Measurements from ENCODE around the gene ATAD1.

The ATAD1 gene

DNA sequence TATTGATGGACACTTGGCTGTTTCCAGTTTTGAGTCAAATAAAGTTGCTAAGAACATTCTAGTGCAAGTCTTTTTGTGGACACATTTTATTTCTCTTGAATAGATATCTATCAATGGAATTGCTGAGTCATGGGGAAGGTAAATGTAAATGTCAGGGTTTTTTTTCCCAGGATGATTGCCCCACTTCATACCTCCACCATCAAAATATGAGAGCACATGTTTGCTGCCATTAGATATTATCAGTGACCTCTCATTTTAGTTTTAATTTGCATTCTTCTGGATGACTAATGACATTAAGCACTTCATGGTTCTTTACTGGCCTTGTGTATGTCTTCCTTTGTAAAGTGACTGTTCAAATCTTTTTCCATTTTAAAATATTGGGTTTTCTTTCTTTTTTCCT, 112.7 kb downstream of the ATAD1 start:
- H3K27ac ChIP-seq = no peak overlapping the region
- no peaks in the 10 kb centered on the region for H3K9me3 ChIP-seq
- intact Hi-C loops (cut with DNase I; ENCODE audit: low total_unique reads) = no loop called here
- no peak for DNase-seq
- TF ChIP-seq, protein P1, sequence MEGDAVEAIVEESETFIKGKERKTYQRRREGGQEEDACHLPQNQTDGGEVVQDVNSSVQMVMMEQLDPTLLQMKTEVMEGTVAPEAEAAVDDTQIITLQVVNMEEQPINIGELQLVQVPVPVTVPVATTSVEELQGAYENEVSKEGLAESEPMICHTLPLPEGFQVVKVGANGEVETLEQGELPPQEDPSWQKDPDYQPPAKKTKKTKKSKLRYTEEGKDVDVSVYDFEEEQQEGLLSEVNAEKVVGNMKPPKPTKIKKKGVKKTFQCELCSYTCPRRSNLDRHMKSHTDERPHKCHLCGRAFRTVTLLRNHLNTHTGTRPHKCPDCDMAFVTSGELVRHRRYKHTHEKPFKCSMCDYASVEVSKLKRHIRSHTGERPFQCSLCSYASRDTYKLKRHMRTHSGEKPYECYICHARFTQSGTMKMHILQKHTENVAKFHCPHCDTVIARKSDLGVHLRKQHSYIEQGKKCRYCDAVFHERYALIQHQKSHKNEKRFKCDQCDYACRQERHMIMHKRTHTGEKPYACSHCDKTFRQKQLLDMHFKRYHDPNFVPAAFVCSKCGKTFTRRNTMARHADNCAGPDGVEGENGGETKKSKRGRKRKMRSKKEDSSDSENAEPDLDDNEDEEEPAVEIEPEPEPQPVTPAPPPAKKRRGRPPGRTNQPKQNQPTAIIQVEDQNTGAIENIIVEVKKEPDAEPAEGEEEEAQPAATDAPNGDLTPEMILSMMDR (IDR thresholded peaks at IDR 0.05) = no peak
- H3K4me3 ChIP-seq = no peak overlapping the region
- H3K4me1 ChIP-seq = no peaks in the 10 kb centered on the region
- peaks cover 0 to 4% (median 0%) of the 10 kb centered on the region in 3 donors for H3K36me3 ChIP-seq
- H3K27me3 ChIP-seq = no peaks in the 10 kb centered on the region

DNA sequence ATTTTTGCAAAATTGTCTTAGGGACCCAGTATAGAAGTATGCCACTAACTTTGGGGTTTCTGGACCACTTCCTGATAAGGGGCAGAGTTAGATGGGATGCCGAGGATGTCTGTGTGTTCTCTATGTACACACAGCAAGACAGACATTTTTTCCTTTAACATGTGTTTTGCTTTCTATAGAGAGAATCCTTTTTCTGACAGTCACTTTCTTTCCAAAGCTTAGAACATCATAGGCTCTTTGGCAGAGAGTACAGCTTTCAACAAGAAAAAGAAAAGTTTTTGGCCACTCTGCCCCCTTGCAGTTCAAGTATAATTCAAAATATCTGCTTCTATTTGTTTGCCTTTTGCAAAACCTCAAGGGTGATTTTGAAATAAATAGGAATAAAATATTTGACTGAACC, 114.3 kb downstream of the ATAD1 start:
- no peaks in the 10 kb centered on the region for H3K4me1 ChIP-seq
- no peak overlapping the region for H3K4me3 ChIP-seq
- intact Hi-C loops (cut with DNase I; ENCODE audit: low total_unique reads) = no loop called here
- H3K9me3 ChIP-seq = no peaks in the 10 kb centered on the region
- DNase-seq = no peak
- TF ChIP-seq, protein P1 (IDR thresholded peaks at IDR 0.05) = no peak
- H3K27ac ChIP-seq = no peak overlapping the region
- no peaks in the 10 kb centered on the region for H3K27me3 ChIP-seq
- H3K36me3 ChIP-seq = no peaks in the 10 kb centered on the region

DNA sequence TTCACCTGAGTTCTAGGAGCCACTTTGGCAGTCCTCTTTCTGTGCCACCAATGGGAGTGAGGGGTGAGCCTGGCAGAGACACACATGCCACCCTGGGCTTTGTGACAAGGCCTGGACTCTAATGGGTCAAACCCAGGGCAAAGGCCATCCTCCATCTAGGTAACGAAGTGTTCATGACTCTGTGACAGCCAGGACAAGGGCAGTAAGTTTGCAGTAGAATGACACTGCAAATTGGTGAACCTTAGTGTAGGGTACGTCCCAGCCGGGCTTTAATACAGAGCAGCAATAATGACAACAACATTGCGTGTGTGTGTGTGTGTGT, 115.1 kb downstream of the ATAD1 start:
- Histone ChIP-seq H3K27me3 (no peaks in the 10 kb centered on the region), H3K4me3 (no peak overlapping the region), H3K27ac (no peak overlapping the region), H3K36me3 (no peaks in the 10 kb centered on the region), H3K4me1 (no peaks in the 10 kb centered on the region), H3K9me3 (no peaks in the 10 kb centered on the region)
- intact Hi-C loops (cut with DNase I; ENCODE audit: low total_unique reads) = no loop called here
- TF ChIP-seq, protein P1 (IDR thresholded peaks at IDR 0.05) = no peak
- no peak for DNase-seq

DNA sequence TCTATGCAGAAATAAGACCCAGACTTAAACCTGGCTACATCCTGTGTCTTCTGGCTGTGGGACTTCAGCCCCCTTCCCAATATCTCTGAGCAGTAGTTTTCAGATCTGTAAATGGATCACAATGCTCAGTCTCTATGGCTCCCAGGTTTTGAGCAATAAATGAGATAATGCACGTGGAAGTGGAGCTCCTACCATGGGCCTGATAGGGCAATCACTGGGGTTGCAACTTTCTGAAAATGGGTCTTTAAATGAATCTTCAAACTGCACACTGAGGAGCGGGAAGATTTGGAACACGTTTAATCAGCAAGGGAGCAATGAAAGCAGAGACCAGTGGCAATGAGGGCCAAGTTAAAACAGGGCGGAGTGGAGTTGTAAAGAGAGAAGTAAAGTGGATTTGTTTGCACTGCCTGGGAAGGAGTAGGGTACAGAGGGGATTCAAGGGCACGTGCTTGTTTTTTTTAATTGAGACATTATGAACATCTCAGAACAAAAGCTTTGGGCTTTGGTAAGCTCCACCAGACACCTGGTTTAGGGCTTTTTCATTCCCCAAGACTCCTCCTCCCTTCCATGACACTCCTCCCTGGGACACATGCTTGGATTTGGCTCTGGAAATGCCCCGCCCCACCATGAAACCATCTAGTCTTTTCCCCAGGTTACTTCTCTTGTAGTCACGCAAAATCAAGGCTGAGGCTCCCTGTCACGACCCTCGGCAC, 115.6 kb downstream of the ATAD1 start:
- Histone ChIP-seq H3K36me3 (no peaks in the 10 kb centered on the region), H3K27me3 (no peaks in the 10 kb centered on the region), H3K4me1 (peaks cover 0 to 2% (median 0%) of the 10 kb centered on the region in 4 donors), H3K27ac (no peak overlapping the region), H3K4me3 (no peak overlapping the region), H3K9me3 (no peaks in the 10 kb centered on the region)
- DNase-seq = no peak
- TF ChIP-seq, protein P1 (IDR thresholded peaks at IDR 0.05) = no peak
- intact Hi-C loops (cut with DNase I; ENCODE audit: low total_unique reads) = no loop called here

All from tibial artery (tissue), 4 donors.